ENCODE data around the gene TPRX1.
"Not testable (repeated sequence)": the region's sequence is repeated elsewhere in the genome, so short reads cannot be mapped to it uniquely, and the experiment has no call there.

Gene TPRX1

GRCh38 chr19:47813995-47814328, 9.6 kb upstream of the TPRX1 start:
- Mint-ChIP-seq H3K9me3 (no peaks in the 10 kb centered on the region), H3K27ac (no peak overlapping the region), H3K36me3 (no peaks in the 10 kb centered on the region), H3K27me3 (peaks cover 6% of the 10 kb centered on the region), H3K4me3 (no peak overlapping the region), H3K4me1 (no peaks in the 10 kb centered on the region)

- no peaks in the 10 kb centered on the region for H3K9me3 Mint-ChIP-seq
- no peaks in the 10 kb centered on the region for H3K36me3 Mint-ChIP-seq
- peaks cover 3% of the 10 kb centered on the region for H3K27me3 Mint-ChIP-seq
- no peak overlapping the region for H3K27ac Mint-ChIP-seq
- H3K4me1 Mint-ChIP-seq = no peaks in the 10 kb centered on the region
- no peak overlapping the region for H3K4me3 Mint-ChIP-seq
Measured at GRCh38 chr19:47813304-47813994, 9.1 kb upstream of the TPRX1 start.

- Mint-ChIP-seq H3K4me1 (no peaks in the 10 kb centered on the region), H3K27me3 (peaks cover 1% of the 10 kb centered on the region), H3K27ac (no peak overlapping the region), H3K4me3 (no peak overlapping the region), H3K36me3 (no peaks in the 10 kb centered on the region), H3K9me3 (no peaks in the 10 kb centered on the region)
Measured at GRCh38 chr19:47806435-47806834, 2.1 kb upstream of the TPRX1 start.

- Mint-ChIP-seq H3K4me3 (no peak overlapping the region), H3K27ac (no peak overlapping the region), H3K36me3 (peaks cover 2% of the 10 kb centered on the region), H3K27me3 (peaks cover 1% of the 10 kb centered on the region), H3K9me3 (peaks cover 4% of the 10 kb centered on the region), H3K4me1 (no peaks in the 10 kb centered on the region)
Measured at GRCh38 chr19:47805313-47805712, 962 bp upstream of the TPRX1 start.

GRCh38 chr19:47803671-47804070, 680 bp downstream of the TPRX1 start:
- not testable (repeated sequence) for H3K4me3 Mint-ChIP-seq

GRCh38 chr19:47803148-47803547, 1.2 kb downstream of the TPRX1 start:
- not testable (repeated sequence) for H3K9me3 Mint-ChIP-seq, H3K4me3 Mint-ChIP-seq, H3K27me3 Mint-ChIP-seq, H3K36me3 Mint-ChIP-seq, H3K27ac Mint-ChIP-seq, H3K4me1 Mint-ChIP-seq

More at GRCh38 chr19:47803671-47804070, 680 bp downstream of the TPRX1 start:
- not testable (repeated sequence) for H3K27me3 Mint-ChIP-seq, H3K36me3 Mint-ChIP-seq, H3K9me3 Mint-ChIP-seq, H3K4me1 Mint-ChIP-seq, H3K27ac Mint-ChIP-seq

DNA sequence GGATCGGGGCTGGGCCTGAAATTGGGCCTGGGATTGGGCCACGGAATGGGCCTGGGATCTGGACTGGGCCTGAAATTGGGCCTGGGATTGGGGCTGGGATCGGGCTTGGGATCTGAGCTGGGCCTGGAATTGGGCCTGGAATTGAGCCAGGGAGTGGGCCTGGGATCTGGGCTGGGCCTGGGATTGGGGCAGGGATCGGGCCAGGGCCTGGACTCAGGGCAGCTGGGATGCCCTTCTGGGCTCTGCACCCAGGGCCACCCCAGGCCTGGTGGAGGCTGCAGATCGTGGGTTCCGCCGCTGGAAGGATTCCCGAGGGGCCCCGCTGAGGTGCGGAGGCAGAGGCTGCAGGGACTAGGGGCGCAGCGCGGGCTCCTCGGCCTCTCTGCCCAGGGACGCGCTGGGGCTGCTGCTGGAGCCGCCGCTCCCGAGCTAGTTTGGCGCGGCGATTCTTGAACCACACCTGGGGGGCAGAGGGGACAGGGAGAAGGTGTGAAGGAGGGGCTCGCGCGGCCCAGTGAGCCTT, 1.8 kb downstream of the TPRX1 start:
- H3K36me3 Mint-ChIP-seq = peaks cover 2% of the 10 kb centered on the region
- H3K27ac Mint-ChIP-seq = no peak overlapping the region
- peaks cover 4% of the 10 kb centered on the region for H3K9me3 Mint-ChIP-seq
- no peaks in the 10 kb centered on the region for H3K27me3 Mint-ChIP-seq
- no peak overlapping the region for H3K4me3 Mint-ChIP-seq
- no peaks in the 10 kb centered on the region for H3K4me1 Mint-ChIP-seq

GRCh38 chr19:47801270-47801669, 3.1 kb downstream of the TPRX1 start:
- Mint-ChIP-seq H3K27ac (no peak overlapping the region), H3K4me3 (no peak overlapping the region), H3K36me3 (peaks cover 2% of the 10 kb centered on the region)

DNA sequence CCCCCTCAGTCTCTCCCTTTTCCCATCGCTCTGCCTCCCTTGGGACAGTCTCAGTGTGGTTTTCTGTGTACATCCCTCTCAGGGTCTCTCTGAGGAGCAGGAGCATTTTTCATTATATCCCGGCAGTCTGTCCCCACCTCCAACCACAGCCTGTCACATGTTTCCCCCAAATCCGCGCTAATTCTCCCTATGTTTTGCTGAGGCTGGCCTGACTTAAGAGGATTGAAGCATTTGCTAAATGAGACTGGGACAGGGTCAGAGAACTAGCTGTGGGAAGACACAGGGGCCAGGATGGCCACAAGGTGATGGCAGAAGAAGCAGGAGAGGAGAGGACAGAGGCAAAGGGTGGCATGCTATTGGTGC, 5.5 kb downstream of the TPRX1 start:
- peaks cover 2% of the 10 kb centered on the region for H3K36me3 Mint-ChIP-seq
- peaks cover 4% of the 10 kb centered on the region for H3K9me3 Mint-ChIP-seq
- H3K27me3 Mint-ChIP-seq = no peaks in the 10 kb centered on the region
- no peak overlapping the region for H3K27ac Mint-ChIP-seq
- H3K4me1 Mint-ChIP-seq = no peaks in the 10 kb centered on the region
- no peak overlapping the region for H3K4me3 Mint-ChIP-seq

More at GRCh38 chr19:47801270-47801669, 3.1 kb downstream of the TPRX1 start:
- peaks cover 4% of the 10 kb centered on the region for H3K9me3 Mint-ChIP-seq
- H3K4me1 Mint-ChIP-seq = no peaks in the 10 kb centered on the region
- H3K27me3 Mint-ChIP-seq = no peaks in the 10 kb centered on the region

- H3K4me3 Mint-ChIP-seq = no peak overlapping the region
- no peaks in the 10 kb centered on the region for H3K4me1 Mint-ChIP-seq
- H3K9me3 Mint-ChIP-seq = peaks cover 4% of the 10 kb centered on the region
- H3K36me3 Mint-ChIP-seq = peaks cover 2% of the 10 kb centered on the region
- no peaks in the 10 kb centered on the region for H3K27me3 Mint-ChIP-seq
- H3K27ac Mint-ChIP-seq = no peak overlapping the region
Measured at GRCh38 chr19:47797996-47798903, 6.1 kb downstream of the TPRX1 start.

DNA sequence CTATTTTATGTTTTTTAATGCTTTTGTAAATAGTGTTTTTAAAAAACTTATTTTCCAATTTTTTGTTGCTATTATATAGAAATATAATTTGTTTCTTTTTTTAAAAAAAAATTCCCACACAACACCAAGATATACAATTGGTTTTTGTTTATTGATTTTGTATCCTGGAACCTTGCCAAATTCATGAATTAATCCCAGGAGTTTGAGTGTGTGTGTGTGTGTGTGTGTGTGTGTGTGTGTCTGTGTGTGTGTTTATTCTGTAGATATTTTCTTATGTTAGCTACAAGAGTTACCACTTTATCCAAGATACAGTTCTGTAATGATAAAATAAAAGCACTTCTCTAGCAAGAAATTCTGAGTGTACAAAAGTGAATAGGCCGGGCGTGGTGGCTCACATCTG, 7.6 kb downstream of the TPRX1 start:
- Mint-ChIP-seq H3K9me3 (peaks cover 4% of the 10 kb centered on the region), H3K36me3 (peaks cover 2% of the 10 kb centered on the region), H3K4me1 (no peaks in the 10 kb centered on the region), H3K27me3 (no peaks in the 10 kb centered on the region), H3K4me3 (no peak overlapping the region), H3K27ac (no peak overlapping the region)

DNA sequence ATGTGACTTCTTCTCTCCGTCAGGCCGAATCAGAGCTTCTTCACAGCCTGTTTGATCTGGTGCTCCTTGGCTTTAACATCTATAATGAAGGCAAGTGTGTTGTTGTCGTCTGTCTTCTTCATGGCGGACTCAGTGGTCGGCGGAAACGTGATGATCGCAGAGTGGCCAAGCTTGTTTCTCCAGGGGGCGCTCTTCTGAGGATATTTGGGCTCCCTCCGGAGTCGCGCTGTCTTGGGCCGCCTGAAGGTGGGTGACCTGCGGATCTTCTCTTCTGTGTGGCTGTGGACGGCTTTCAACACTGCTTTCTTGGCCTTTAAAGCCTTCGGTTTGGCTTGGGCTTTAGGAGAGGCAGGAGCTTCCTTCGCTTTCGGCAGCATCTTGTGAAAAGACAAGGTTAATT, 9.8 kb downstream of the TPRX1 start:
- Mint-ChIP-seq H3K36me3 (no peaks in the 10 kb centered on the region), H3K27me3 (no peaks in the 10 kb centered on the region), H3K4me1 (peaks cover 4% of the 10 kb centered on the region), H3K9me3 (no peaks in the 10 kb centered on the region), H3K4me3 (no peak overlapping the region), H3K27ac (no peak overlapping the region)

DNA sequence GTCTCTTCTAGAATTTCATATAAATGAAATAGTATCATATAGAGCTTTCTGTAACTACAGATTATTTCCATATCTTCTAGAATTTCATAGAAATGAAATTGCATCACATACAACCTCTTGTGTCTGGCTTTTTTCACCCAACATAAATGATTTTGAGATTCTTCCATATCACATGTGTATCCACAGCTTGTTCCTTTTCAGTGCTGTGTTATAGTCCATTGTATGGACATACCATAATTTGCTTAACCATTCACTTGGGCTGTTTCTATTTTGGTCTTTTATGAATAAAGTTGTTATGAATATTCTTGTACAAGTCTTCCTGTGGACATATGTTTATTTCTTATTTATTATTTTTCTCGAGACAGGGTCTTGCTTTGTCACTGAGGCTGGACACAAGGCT, 11.7 kb downstream of the TPRX1 start:
- Mint-ChIP-seq H3K4me3 (no peak overlapping the region), H3K27ac (no peak overlapping the region), H3K4me1 (peaks cover 10% of the 10 kb centered on the region), H3K9me3 (no peaks in the 10 kb centered on the region), H3K36me3 (no peaks in the 10 kb centered on the region), H3K27me3 (no peaks in the 10 kb centered on the region)

- Mint-ChIP-seq H3K36me3 (no peaks in the 10 kb centered on the region), H3K27ac (no peak overlapping the region), H3K9me3 (no peaks in the 10 kb centered on the region), H3K4me3 (no peak overlapping the region), H3K4me1 (peaks cover 10% of the 10 kb centered on the region), H3K27me3 (no peaks in the 10 kb centered on the region)
Measured at GRCh38 chr19:47790398-47790814, 13.9 kb downstream of the TPRX1 start.

GRCh38 chr19:47789811-47790210, 14.5 kb downstream of the TPRX1 start:
- H3K36me3 Mint-ChIP-seq, H3K27ac Mint-ChIP-seq, H3K4me1 Mint-ChIP-seq, H3K9me3 Mint-ChIP-seq, H3K27me3 Mint-ChIP-seq, H3K4me3 Mint-ChIP-seq: not testable (repeated sequence)

GRCh38 chr19:47787307-47787706, 17.0 kb downstream of the TPRX1 start:
- H3K4me3 Mint-ChIP-seq, H3K9me3 Mint-ChIP-seq, H3K27ac Mint-ChIP-seq, H3K36me3 Mint-ChIP-seq, H3K4me1 Mint-ChIP-seq, H3K27me3 Mint-ChIP-seq: not testable (repeated sequence)
